HepG2 (cell line): ENCODE measurements around the gene FXYD6. TPM values are rescaled to one million over a fixed set of nuclear protein-coding genes. Genes with fewer than 3 reads are reported as not detected.

Experiments used
- ATAC-seq: fragments of 200-7000 bp; cut with Tn5 transposase; 3 replicates; pipeline ENCODE4 v1.9.1; 2020; ENCODE audit warnings: mild to moderate bottlenecking, moderate library complexity
- BruUV-seq: library from RNA; stranded (reverse); fragments of 400-500 nt; replicated peaks from 2 replicates; lab custom pipeline; 2021; lab: Mats Ljungman, UMichigan
- CTCF ChIA-PET: fragments of 300-600 bp; formaldehyde crosslinking; extraction: SDS; loops from one replicate; lab custom pipeline; 2021; ENCODE audit warnings: low total read pairs, inconsistent platforms, low intra/inter-chr PET ratio; lab: Yijun Ruan, JAX
- POLR2A ChIA-PET: fragments of 350-600 bp; sonication (Branson Sonifier 250); formaldehyde crosslinking; loops from one replicate; lab custom pipeline; 2020; ENCODE audit warnings: antibody characterized with exemption, inconsistent platforms; lab: Yijun Ruan, JAX
- DNase-seq: peaks from one replicate; pipeline ENCODE4 v3.0.0-alpha.2; 2015; ENCODE audit warnings: low spot score
- FAIRE-seq: peaks from 3 replicates; lab custom pipeline; 2011; peaks lifted over from hg19 to GRCh38; lab: Jason Lieb, UNC
- H2AFZ ChIP-seq: one replicate; pipeline ENCODE4 v1.6.1; 2011; ENCODE audit warnings: low read length, inconsistent platforms
- H3K27ac ChIP-seq: fragments of 300-600 bp; 3 replicates; pipeline ENCODE4 v1.8.0; 2011; ENCODE audit warnings: mixed run types, mild to moderate bottlenecking, mixed read lengths, low read length, inconsistent platforms; ENCODE audit not compliant: insufficient read depth; ENCODE audit errors: extremely low read length
- H3K27me3 ChIP-seq, 2 experiments: fragments of 200-600 bp in 1 of 2; 2 replicates in 1 of 2; 3 replicates in 1 of 2; pipeline versions ENCODE4 v1.6.0 to v1.8.0; 2011; ENCODE audit warnings: low read length in 2 of 2, mild to moderate bottlenecking in 2 of 2, moderate library complexity in 2 of 2, inconsistent platforms in 1 of 2; ENCODE audit not compliant: insufficient read depth in 2 of 2, control insufficient read depth in 1 of 2
- H3K36me3 ChIP-seq, 2 experiments: fragments of 200-600 bp in 1 of 2; replicated peaks in 1 of 2; 2 replicates in 1 of 2; 3 replicates in 1 of 2; pipeline versions ENCODE4 v1.5.1 to v1.8.0; 2011; ENCODE audit warnings: low read length in 2 of 2, inconsistent platforms in 1 of 2; ENCODE audit not compliant: insufficient read depth in 2 of 2, control insufficient read depth in 1 of 2
- H3K4me1 ChIP-seq: 2 replicates; pipeline ENCODE4 v1.5.1; 2012; ENCODE audit warnings: low read length, inconsistent platforms; ENCODE audit not compliant: insufficient read depth
- H3K4me2 ChIP-seq: 2 replicates; pipeline ENCODE4 v1.6.0; 2011; ENCODE audit warnings: low read depth, low read length, inconsistent platforms
- H3K4me3 ChIP-seq, 3 experiments: fragments of 200-600 bp in 1 of 3; sonication (generic), shearing (Covaris generic) in 1 of 3; replicated peaks in 1 of 3; 2 replicates each; pipeline ENCODE4 v1.5.1; 2011 to 2016; ENCODE audit warnings: low read length in 3 of 3, inconsistent platforms in 2 of 3, low read depth in 2 of 3, mild to moderate bottlenecking in 2 of 3, control low read depth in 1 of 3, mixed read lengths in 1 of 3; ENCODE audit not compliant: insufficient read depth in 1 of 3
- H3K79me2 ChIP-seq: one replicate; pipeline ENCODE4 v1.6.1; 2011; ENCODE audit warnings: low read length, inconsistent platforms; ENCODE audit not compliant: insufficient read depth
- H3K9ac ChIP-seq: 2 replicates; pipeline ENCODE4 v1.6.0; 2011; ENCODE audit warnings: mild to moderate bottlenecking, low read depth, low read length, inconsistent platforms; ENCODE audit not compliant: insufficient read depth
- H3K9me3 ChIP-seq: 2 replicates; pipeline ENCODE4 v1.5.1; 2012; ENCODE audit warnings: mild to moderate bottlenecking, low read length
- H4K20me1 ChIP-seq: 2 replicates; pipeline ENCODE4 v1.6.0; 2011; ENCODE audit warnings: inconsistent platforms, mild to moderate bottlenecking, low read length, moderate library complexity; ENCODE audit not compliant: insufficient read depth
- CENPX ChIP-seq: sonication (generic); formaldehyde crosslinking; IDR thresholded peaks from 2 replicates; pipeline ENCODE4 v1.9.0; 2021; ENCODE audit warnings: mild to moderate bottlenecking, missing genetic modification reagents, moderate library complexity
- ELF3 ChIP-seq: IDR thresholded peaks from 2 replicates; pipeline ENCODE4 v1.6.1; 2016; ENCODE audit warnings: missing genetic modification reagents, missing compliant biosample characterization
- GLI4 ChIP-seq: sonication (generic); formaldehyde crosslinking; IDR thresholded peaks from 2 replicates; pipeline ENCODE4 v1.5.1; 2020; ENCODE audit warnings: missing genetic modification reagents, mild to moderate bottlenecking, moderate library complexity, borderline replicate concordance
- ISX ChIP-seq: sonication (generic); formaldehyde crosslinking; conservative IDR thresholded peaks from 2 replicates; pipeline ENCODE4 v1.5.0; 2020; ENCODE audit warnings: missing genetic modification reagents
- PTBP1 ChIP-seq: fragments of 200-400 bp; formaldehyde crosslinking; IDR thresholded peaks from 2 replicates; pipeline ENCODE4 v1.6.1; 2018; ENCODE audit warnings: low read length, low read depth; ENCODE audit not compliant: poor library complexity, severe bottlenecking
- ZNF235 ChIP-seq: sonication (generic); formaldehyde crosslinking; IDR thresholded peaks from 2 replicates; pipeline ENCODE4 v1.8.1; 2023; ENCODE audit warnings: mild to moderate bottlenecking, missing genetic modification reagents, borderline replicate concordance
- WGBS: methylation state at CpG from one replicate; pipeline ENCODE4 v1.1.6; 2017; ENCODE audit warnings: low lambda C conversion rate; 5-methylcytosine and 5-hydroxymethylcytosine counted together
- in situ Hi-C: cut with HindIII; loops from 2 replicates; pipeline ENCODE4 v1.10.0; 2017; ENCODE audit warnings: low pct_unique_long_range_greater_than_20kb; ENCODE audit not compliant: extremely low pct_ligation_motif_present
- intact Hi-C: fragments of 100-400 bp; cut with micrococcal nuclease; formaldehyde crosslinking; loops from one replicate; pipeline ENCODE4 v1.10.0; 2022; ENCODE audit not compliant: unreplicated experiment
- polyA plus RNA-seq, 8 experiments: library from polyadenylated mRNA; depleted of rRNA in 3 of 8; stranded (reverse) in 7 of 8; unstranded in 1 of 8; fragments of >200 nt; fragmentation: Illumina TruSeq in 4 of 8; extraction: Trizol in 4 of 8; gene quantifications; 2 replicates each; pipeline versions ENCODE4 v1.2.1 to v1.2.3, GENCODE V29; 2011 to 2016; ENCODE audit warnings: low read depth in 4 of 8, missing spikeins in 1 of 8, mixed read lengths in 1 of 8; ENCODE audit not compliant: insufficient read depth in 1 of 8
- total RNA-seq, 5 experiments: library from RNA; depleted of rRNA; stranded (reverse); fragments of >200 nt; fragmentation: Illumina TruSeq; extraction: Trizol; gene quantifications; 2 replicates each; pipeline ENCODE4 v1.2.3, GENCODE V29; 2016; ENCODE audit warnings: low read depth in 1 of 5
- TF ChIP-seq, protein P1 (sequence below): sonication (generic); formaldehyde crosslinking; IDR thresholded peaks from 2 replicates; pipeline ENCODE4 v1.4.0; 2020; ENCODE audit warnings: missing genetic modification reagents
- TF ChIP-seq, protein P2 (sequence below): sonication (generic); formaldehyde crosslinking; IDR thresholded peaks from 2 replicates; pipeline ENCODE4 v1.5.0; 2020; ENCODE audit warnings: missing genetic modification reagents
- TF ChIP-seq, protein P3 (sequence below): sonication (generic); formaldehyde crosslinking; IDR thresholded peaks from 2 replicates; pipeline ENCODE4 v1.5.0; 2020; ENCODE audit warnings: mild to moderate bottlenecking, missing genetic modification reagents, borderline replicate concordance
- TF ChIP-seq, protein P4 (sequence below): sonication (generic); formaldehyde crosslinking; IDR thresholded peaks from 2 replicates; pipeline ENCODE4 v1.4.0; 2020; ENCODE audit warnings: missing genetic modification reagents; ENCODE audit errors: not compliant biosample characterization
- TF ChIP-seq, protein P5 (sequence below): sonication (generic); formaldehyde crosslinking; IDR thresholded peaks from 2 replicates; pipeline ENCODE4 v1.5.0; 2020; ENCODE audit warnings: mild to moderate bottlenecking, missing genetic modification reagents

Gene FXYD6
- total and polyA plus RNA-seq, 2 of the 13 experiments (the other 11 are each of a cell fraction or from before 2014, with no cell fraction given): not detected

DNA sequence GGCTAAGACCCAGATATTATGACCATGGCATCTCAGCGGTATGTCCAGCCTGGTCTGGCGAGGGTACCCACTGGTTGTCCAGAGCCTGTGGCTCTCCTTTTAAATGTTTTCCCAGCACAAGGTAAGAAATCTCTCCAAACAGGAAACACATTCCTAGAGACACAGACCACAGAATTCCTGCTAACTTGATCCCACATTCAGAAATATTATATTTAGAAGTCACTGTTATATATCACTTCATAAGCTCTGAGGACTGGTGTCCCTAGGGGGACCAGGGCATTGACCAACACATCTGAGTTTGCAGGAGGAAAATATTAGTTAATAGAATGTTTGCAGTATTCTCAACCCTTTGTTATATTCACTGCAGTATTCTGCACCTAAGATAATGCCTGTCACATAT is 29.7 kb upstream of the FXYD6 start:
- no peak overlapping the region for H3K4me2 ChIP-seq
- ATAC-seq (no peak), FAIRE-seq (no peak), DNase-seq (no peak)
- no peaks in the 10 kb centered on the region for H3K9me3 ChIP-seq
- H3K4me1 ChIP-seq: no peaks in the 10 kb centered on the region
- H3K4me3 ChIP-seq: no peak overlapping the region
- H3K79me2 ChIP-seq: no peaks in the 10 kb centered on the region
- CTCF ChIA-PET: no interaction called here
- H2AFZ ChIP-seq: no peak overlapping the region
- no TSS peak for BruUV-seq
- in situ Hi-C loops (no loop called here), intact Hi-C loops (loop anchor here (10.0 kb wide), 1 partner anchor 61 kb away; no protein-coding TSS in a partner anchor)
- H3K36me3 ChIP-seq: no peaks in the 10 kb centered on the region
- TF ChIP-seq GLI4 (CRISPR knock-in tag): no peak
- TF ChIP-seq, protein P1, sequence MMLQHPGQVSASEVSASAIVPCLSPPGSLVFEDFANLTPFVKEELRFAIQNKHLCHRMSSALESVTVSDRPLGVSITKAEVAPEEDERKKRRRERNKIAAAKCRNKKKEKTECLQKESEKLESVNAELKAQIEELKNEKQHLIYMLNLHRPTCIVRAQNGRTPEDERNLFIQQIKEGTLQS (CRISPR knock-in tag): no peak
- TF ChIP-seq, protein P2, sequence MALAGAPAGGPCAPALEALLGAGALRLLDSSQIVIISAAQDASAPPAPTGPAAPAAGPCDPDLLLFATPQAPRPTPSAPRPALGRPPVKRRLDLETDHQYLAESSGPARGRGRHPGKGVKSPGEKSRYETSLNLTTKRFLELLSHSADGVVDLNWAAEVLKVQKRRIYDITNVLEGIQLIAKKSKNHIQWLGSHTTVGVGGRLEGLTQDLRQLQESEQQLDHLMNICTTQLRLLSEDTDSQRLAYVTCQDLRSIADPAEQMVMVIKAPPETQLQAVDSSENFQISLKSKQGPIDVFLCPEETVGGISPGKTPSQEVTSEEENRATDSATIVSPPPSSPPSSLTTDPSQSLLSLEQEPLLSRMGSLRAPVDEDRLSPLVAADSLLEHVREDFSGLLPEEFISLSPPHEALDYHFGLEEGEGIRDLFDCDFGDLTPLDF (CRISPR knock-in tag): no peak
- TF ChIP-seq ISX: no peak
- TF ChIP-seq, protein P3, sequence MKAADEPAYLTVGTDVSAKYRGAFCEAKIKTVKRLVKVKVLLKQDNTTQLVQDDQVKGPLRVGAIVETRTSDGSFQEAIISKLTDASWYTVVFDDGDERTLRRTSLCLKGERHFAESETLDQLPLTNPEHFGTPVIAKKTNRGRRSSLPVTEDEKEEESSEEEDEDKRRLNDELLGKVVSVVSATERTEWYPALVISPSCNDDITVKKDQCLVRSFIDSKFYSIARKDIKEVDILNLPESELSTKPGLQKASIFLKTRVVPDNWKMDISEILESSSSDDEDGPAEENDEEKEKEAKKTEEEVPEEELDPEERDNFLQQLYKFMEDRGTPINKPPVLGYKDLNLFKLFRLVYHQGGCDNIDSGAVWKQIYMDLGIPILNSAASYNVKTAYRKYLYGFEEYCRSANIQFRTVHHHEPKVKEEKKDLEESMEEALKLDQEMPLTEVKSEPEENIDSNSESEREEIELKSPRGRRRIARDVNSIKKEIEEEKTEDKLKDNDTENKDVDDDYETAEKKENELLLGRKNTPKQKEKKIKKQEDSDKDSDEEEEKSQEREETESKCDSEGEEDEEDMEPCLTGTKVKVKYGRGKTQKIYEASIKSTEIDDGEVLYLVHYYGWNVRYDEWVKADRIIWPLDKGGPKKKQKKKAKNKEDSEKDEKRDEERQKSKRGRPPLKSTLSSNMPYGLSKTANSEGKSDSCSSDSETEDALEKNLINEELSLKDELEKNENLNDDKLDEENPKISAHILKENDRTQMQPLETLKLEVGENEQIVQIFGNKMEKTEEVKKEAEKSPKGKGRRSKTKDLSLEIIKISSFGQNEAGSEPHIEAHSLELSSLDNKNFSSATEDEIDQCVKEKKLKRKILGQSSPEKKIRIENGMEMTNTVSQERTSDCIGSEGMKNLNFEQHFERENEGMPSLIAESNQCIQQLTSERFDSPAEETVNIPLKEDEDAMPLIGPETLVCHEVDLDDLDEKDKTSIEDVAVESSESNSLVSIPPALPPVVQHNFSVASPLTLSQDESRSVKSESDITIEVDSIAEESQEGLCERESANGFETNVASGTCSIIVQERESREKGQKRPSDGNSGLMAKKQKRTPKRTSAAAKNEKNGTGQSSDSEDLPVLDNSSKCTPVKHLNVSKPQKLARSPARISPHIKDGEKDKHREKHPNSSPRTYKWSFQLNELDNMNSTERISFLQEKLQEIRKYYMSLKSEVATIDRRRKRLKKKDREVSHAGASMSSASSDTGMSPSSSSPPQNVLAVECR: no peak
- TF ChIP-seq ZNF235 (CRISPR knock-in tag): no peak
- TF ChIP-seq, protein P4, sequence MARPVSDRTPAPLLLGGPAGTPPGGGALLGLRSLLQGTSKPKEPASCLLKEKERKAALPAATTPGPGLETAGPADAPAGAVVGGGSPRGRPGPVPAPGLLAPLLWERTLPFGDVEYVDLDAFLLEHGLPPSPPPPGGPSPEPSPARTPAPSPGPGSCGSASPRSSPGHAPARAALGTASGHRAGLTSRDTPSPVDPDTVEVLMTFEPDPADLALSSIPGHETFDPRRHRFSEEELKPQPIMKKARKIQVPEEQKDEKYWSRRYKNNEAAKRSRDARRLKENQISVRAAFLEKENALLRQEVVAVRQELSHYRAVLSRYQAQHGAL: no peak
- TF ChIP-seq CENPX (CRISPR knock-in tag): no peak
- no peak for TF ChIP-seq PTBP1
- TF ChIP-seq, protein P5, sequence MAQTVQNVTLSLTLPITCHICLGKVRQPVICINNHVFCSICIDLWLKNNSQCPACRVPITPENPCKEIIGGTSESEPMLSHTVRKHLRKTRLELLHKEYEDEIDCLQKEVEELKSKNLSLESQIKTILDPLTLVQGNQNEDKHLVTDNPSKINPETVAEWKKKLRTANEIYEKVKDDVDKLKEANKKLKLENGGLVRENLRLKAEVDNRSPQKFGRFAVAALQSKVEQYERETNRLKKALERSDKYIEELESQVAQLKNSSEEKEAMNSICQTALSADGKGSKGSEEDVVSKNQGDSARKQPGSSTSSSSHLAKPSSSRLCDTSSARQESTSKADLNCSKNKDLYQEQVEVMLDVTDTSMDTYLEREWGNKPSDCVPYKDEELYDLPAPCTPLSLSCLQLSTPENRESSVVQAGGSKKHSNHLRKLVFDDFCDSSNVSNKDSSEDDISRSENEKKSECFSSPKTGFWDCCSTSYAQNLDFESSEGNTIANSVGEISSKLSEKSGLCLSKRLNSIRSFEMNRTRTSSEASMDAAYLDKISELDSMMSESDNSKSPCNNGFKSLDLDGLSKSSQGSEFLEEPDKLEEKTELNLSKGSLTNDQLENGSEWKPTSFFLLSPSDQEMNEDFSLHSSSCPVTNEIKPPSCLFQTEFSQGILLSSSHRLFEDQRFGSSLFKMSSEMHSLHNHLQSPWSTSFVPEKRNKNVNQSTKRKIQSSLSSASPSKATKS (CRISPR knock-in tag): no peak
- no peak for TF ChIP-seq ELF3 (CRISPR knock-in tag)
- WGBS: no CpG with 5 or more reads among the region's 2 CpGs
- no peak overlapping the region for H3K27ac ChIP-seq
- no peak overlapping the region for H3K9ac ChIP-seq
- no peaks in the 10 kb centered on the region for H4K20me1 ChIP-seq
- POLR2A ChIA-PET: no interaction called here
- peaks cover 4 to 53% of the 10 kb centered on the region in 2 experiments; a peak in 4 of 5 replicates for H3K27me3 ChIP-seq
